K562 (cell line): ENCODE measurements around the gene SPAG16. TPM values are rescaled to one million over a fixed set of nuclear protein-coding genes. Genes with fewer than 3 reads are reported as not detected.

Experiments
- ATAC-seq: fragments of 200-7000 bp; cut with Tn5 transposase; 3 replicates; pipeline ENCODE4 v1.9.1; 2020; ENCODE audit warnings: moderate library complexity
- BruUV-seq: library from RNA; stranded (reverse); fragments of 400-500 nt; replicated peaks from 2 replicates; lab custom pipeline; 2021; lab: Mats Ljungman, UMichigan
- CTCF ChIA-PET: fragments of 300-600 bp; formaldehyde crosslinking; extraction: SDS; loops from one replicate; lab custom pipeline; 2021; ENCODE audit warnings: low intra/inter-chr PET ratio; lab: Yijun Ruan, JAX
- POLR2A ChIA-PET: fragments of 300-600, 350-650 bp; sonication (Branson Sonifier 250); formaldehyde crosslinking; extraction: SDS; loops from one replicate; lab custom pipeline; 2021; ENCODE audit warnings: antibody characterized with exemption, inconsistent platforms; lab: Yijun Ruan, JAX
- DNase-seq, 4 experiments: peaks; one replicate each; pipeline versions ENCODE4 v3.0.0 to v3.0.0-alpha.2; 2011 to 2018; ENCODE audit warnings: low spot score in 3 of 4, mixed read lengths in 3 of 4; ENCODE audit errors: extremely low read depth in 1 of 4
- FAIRE-seq: peaks from 2 replicates; lab custom pipeline; 2011; peaks lifted over from hg19 to GRCh38; lab: Jason Lieb, UNC
- H2AFZ ChIP-seq: 2 replicates; pipeline ENCODE4 v1.6.0; 2011; ENCODE audit warnings: low read depth, low read length, control low read depth, inconsistent platforms
- H3K27ac ChIP-seq: fragments of 200-600 bp; 3 replicates; pipeline ENCODE4 v1.8.0; 2011; ENCODE audit warnings: low read depth, mild to moderate bottlenecking, control low read depth, inconsistent platforms, low read length, moderate library complexity, mixed read lengths; ENCODE audit errors: extremely low read depth
- H3K27me3 ChIP-seq, 2 experiments: fragments of 300-600 bp in 1 of 2; 2 replicates in 1 of 2; 3 replicates in 1 of 2; pipeline versions ENCODE4 v1.6.0 to v1.8.0; 2011; ENCODE audit warnings: inconsistent platforms in 2 of 2, low read length in 2 of 2, mild to moderate bottlenecking in 1 of 2, mixed read lengths in 1 of 2, moderate library complexity in 1 of 2; ENCODE audit not compliant: control insufficient read depth in 2 of 2, insufficient read depth in 2 of 2
- H3K36me3 ChIP-seq: fragments of 300-600 bp; 3 replicates; pipeline ENCODE4 v1.8.0; 2011; ENCODE audit warnings: mild to moderate bottlenecking, low read length, inconsistent platforms; ENCODE audit not compliant: control insufficient read depth, insufficient read depth
- H3K4me1 ChIP-seq, 2 experiments: fragments of 200-600 bp in 1 of 2; replicated peaks in 1 of 2; 2 replicates in 1 of 2; 3 replicates in 1 of 2; pipeline versions ENCODE4 v1.5.1 to v1.8.0; 2011; ENCODE audit warnings: inconsistent platforms in 2 of 2, low read length in 2 of 2, mild to moderate bottlenecking in 1 of 2, mixed read lengths in 1 of 2, moderate library complexity in 1 of 2; ENCODE audit not compliant: control insufficient read depth in 2 of 2, insufficient read depth in 2 of 2
- H3K4me2 ChIP-seq: 2 replicates; pipeline ENCODE4 v1.6.1; 2011; ENCODE audit warnings: low read length, control low read depth, inconsistent platforms, mixed read lengths; ENCODE audit not compliant: insufficient read depth
- H3K4me3 ChIP-seq: fragments of 200-600 bp; sonication (generic), shearing (Covaris generic); 2 replicates; pipeline ENCODE4 v1.5.1; 2016; ENCODE audit warnings: control low read depth, inconsistent platforms
- H3K79me2 ChIP-seq: fragments of 200-600 bp; 3 replicates; pipeline ENCODE4 v1.8.0; 2011; ENCODE audit warnings: low read length, inconsistent platforms; ENCODE audit not compliant: control insufficient read depth, insufficient read depth
- H3K9ac ChIP-seq, 2 experiments: 2 replicates each; pipeline versions ENCODE4 v1.6.0 to v1.6.1; 2011; ENCODE audit warnings: low read depth in 2 of 2, low read length in 2 of 2, control low read depth in 1 of 2, inconsistent platforms in 1 of 2, mild to moderate bottlenecking in 1 of 2, mixed read lengths in 1 of 2; ENCODE audit not compliant: insufficient read depth in 1 of 2
- H3K9me1 ChIP-seq: one replicate; pipeline ENCODE4 v1.6.0; 2011; ENCODE audit warnings: inconsistent platforms, mild to moderate bottlenecking, low read length, moderate library complexity; ENCODE audit not compliant: control insufficient read depth, insufficient read depth
- H3K9me3 ChIP-seq: replicated peaks from 2 replicates; pipeline ENCODE4 v1.5.1; 2011; ENCODE audit warnings: low read depth, low read length, inconsistent platforms; ENCODE audit not compliant: control insufficient read depth, insufficient read depth
- H4K20me1 ChIP-seq: replicated peaks from 2 replicates; pipeline ENCODE4 v1.6.1; 2011; ENCODE audit warnings: low read length, inconsistent platforms, mixed read lengths; ENCODE audit not compliant: control insufficient read depth, insufficient read depth
- KDM2B ChIP-seq: fragments of 250-450 bp; sonication (Bioruptor Pico); IDR thresholded peaks from 2 replicates; pipeline ENCODE4 v1.8.0; 2021; ENCODE audit warnings: mild to moderate bottlenecking, moderate library complexity
- MCM5 ChIP-seq: fragments of 450-650 bp; IDR thresholded peaks from 2 replicates; pipeline ENCODE4 v1.6.1; 2016; ENCODE audit warnings: low read depth
- NCOA1 ChIP-seq: fragments of 450-650 bp; IDR thresholded peaks from 2 replicates; pipeline ENCODE4 v1.6.1; 2016; ENCODE audit warnings: low read depth
- POLR2AphosphoS2 ChIP-seq: IDR thresholded peaks from 2 replicates; pipeline ENCODE4 v1.6.1; 2012; ENCODE audit warnings: low read length, improper control_type of control experiment
- PURB ChIP-seq: sonication (generic); formaldehyde crosslinking; IDR thresholded peaks from 2 replicates; pipeline ENCODE4 v1.9.0; 2021; ENCODE audit warnings: low read depth, mild to moderate bottlenecking, missing genetic modification reagents
- RHOXF2B ChIP-seq: fragments of 250-450 bp; sonication (Bioruptor Pico); conservative IDR thresholded peaks from 2 replicates; pipeline ENCODE4 v1.5.1; 2021
- SAFB ChIP-seq: fragments of 200-400 bp; formaldehyde crosslinking; IDR thresholded peaks from 2 replicates; pipeline ENCODE4 v1.6.1; 2017; ENCODE audit warnings: low read depth, low read length, borderline replicate concordance
- SMC3 ChIP-seq: conservative IDR thresholded peaks from 2 replicates; pipeline ENCODE4 v1.6.1; 2011; ENCODE audit warnings: low read depth, low read length, improper control_type of control experiment; ENCODE audit not compliant: insufficient read depth
- SREBF2 ChIP-seq: sonication (generic); formaldehyde crosslinking; IDR thresholded peaks from 2 replicates; pipeline ENCODE4 v1.4.0; 2020; ENCODE audit warnings: mild to moderate bottlenecking, missing genetic modification reagents
- TBP ChIP-seq: optimal IDR thresholded peaks from 2 replicates; pipeline ENCODE3; 2011; ENCODE audit warnings: low read depth, low read length, improper control_type of control experiment
- U2AF1 ChIP-seq: fragments of 200-400 bp; formaldehyde crosslinking; optimal IDR thresholded peaks from 2 replicates; pipeline ENCODE3; 2017; ENCODE audit warnings: mild to moderate bottlenecking, low read depth, low read length, moderate library complexity
- ZNF146 ChIP-seq: IDR thresholded peaks from one replicate; pipeline ENCODE4 v1.6.1; 2018; ENCODE audit warnings: missing compliant biosample characterization; ENCODE audit not compliant: unreplicated experiment
- ZNF212 ChIP-seq: fragments of 450-650 bp; formaldehyde crosslinking; IDR thresholded peaks from 2 replicates; pipeline ENCODE4 v1.4.0; 2020; ENCODE audit warnings: mild to moderate bottlenecking
- ZNF224 ChIP-seq: sonication (generic); formaldehyde crosslinking; IDR thresholded peaks from 2 replicates; pipeline ENCODE4 v1.8.0; 2022; ENCODE audit warnings: mild to moderate bottlenecking, missing genetic modification reagents
- ZNF3 ChIP-seq: fragments of 250-450 bp; sonication (Bioruptor Pico); IDR thresholded peaks from 2 replicates; pipeline ENCODE4 v1.5.0; 2021; ENCODE audit warnings: mild to moderate bottlenecking, moderate library complexity
- WGBS: fragments of 100-300 bp; shearing (Covaris generic); methylation state at CpG from one replicate; pipeline ENCODE4 v1.1.6; 2016; ENCODE audit warnings: low coverage, mixed read lengths; ENCODE audit not compliant: insufficient coverage; ENCODE audit errors: missing lambda C conversion rate; 5-methylcytosine and 5-hydroxymethylcytosine counted together
- in situ Hi-C: fragments of 300-500 bp; cut with MboI; formaldehyde crosslinking; loops from 4 replicates; pipeline ENCODE4 v1.15.0; 2018; ENCODE audit warnings: inconsistent platforms, mixed read lengths
- intact Hi-C: fragments of 100-400 bp; cut with micrococcal nuclease; formaldehyde crosslinking; loops from 2 replicates; pipeline ENCODE4 v1.14.2; 2022
- polyA plus RNA-seq, 8 experiments: library from polyadenylated mRNA; depleted of rRNA in 4 of 8; stranded (reverse) in 5 of 8; unstranded in 3 of 8; fragments of >200 nt; fragmentation: Nextera tagmentation in 2 of 8; fragmentation: Illumina TruSeq in 1 of 8; extraction: Ambion mirVana in 2 of 8; extraction: Trizol in 1 of 8; gene quantifications; 2 replicates each; pipeline versions ENCODE4 v1.2.1 to v1.2.3, GENCODE V29; 2011 to 2014; ENCODE audit warnings: inconsistent platforms in 1 of 8, missing spikeins in 1 of 8
- total RNA-seq, 7 experiments: library from RNA; depleted of rRNA in 6 of 7; stranded (reverse); fragments of >200 nt in 6 of 7; fragmentation: Illumina TruSeq in 2 of 7; extraction: Trizol in 2 of 7; gene quantifications; 2 replicates each; pipeline versions ENCODE4 v1.2.1 to v1.2.3, GENCODE V29; 2011 to 2021; ENCODE audit warnings: low replicate concordance in 1 of 7
- TF ChIP-seq, protein P1 (sequence below): fragments of 250-450 bp; sonication (Bioruptor Pico); IDR thresholded peaks from 2 replicates; pipeline ENCODE4 v1.6.1; 2021; ENCODE audit warnings: mild to moderate bottlenecking
- TF ChIP-seq, protein P2 (sequence below): fragments of 250-450 bp; sonication (Bioruptor Pico); IDR thresholded peaks from 2 replicates; pipeline ENCODE4 v1.8.0; 2022; ENCODE audit warnings: inconsistent platforms
- TF ChIP-seq, protein P3 (sequence below): fragments of 450-650 bp; IDR thresholded peaks from 2 replicates; pipeline ENCODE4 v1.6.1; 2018; ENCODE audit warnings: mild to moderate bottlenecking, low read depth; ENCODE audit not compliant: partially characterized antibody
- TF ChIP-seq, protein P4 (sequence below): fragments of 450-650 bp; IDR thresholded peaks from 2 replicates; pipeline ENCODE4 v1.6.1; 2016; ENCODE audit warnings: missing biosample characterization, missing genetic modification characterization

SPAG16 gene
- total and polyA plus RNA-seq, 9 of the 15 experiments (the other 6 are each of a cell fraction or from before 2014, with no cell fraction given), result 0.98 to 5.9 (median 3.5) TPM

DNA sequence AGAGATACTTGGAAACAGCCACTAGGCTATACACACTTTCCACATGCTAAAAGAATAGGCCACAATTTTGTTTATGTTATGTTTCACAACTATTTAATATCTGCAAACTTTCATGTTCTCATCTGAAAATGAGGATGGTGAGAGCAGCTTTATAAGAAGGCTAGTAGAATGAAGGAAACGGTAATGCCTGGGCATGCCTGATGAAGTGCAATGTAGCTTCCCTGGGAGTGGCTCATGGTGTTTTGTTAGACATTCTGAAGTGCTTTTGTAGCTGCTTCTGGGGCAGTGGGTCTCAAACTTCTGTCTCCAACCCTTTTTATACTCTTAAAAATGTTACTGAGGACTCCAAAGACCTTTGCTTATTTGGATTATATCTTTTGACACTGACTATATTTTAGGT is 933.3 kb downstream of the SPAG16 start:
- Histone ChIP-seq H3K4me1 (no peaks in the 10 kb centered on the region), H3K9me1 (no peaks in the 10 kb centered on the region), H3K9me3 (no peaks in the 10 kb centered on the region)
- no peak for FAIRE-seq
- intact Hi-C loops, result no loop called here
- TF ChIP-seq PURB (CRISPR knock-in tag) (no peak), ZNF3 (CRISPR knock-in tag) (no peak), POLR2AphosphoS2 (no peak), MCM5 (no peak), SREBF2 (CRISPR knock-in tag) (no peak), KDM2B (CRISPR knock-in tag) (no peak), NCOA1 (no peak), SMC3 (no peak), U2AF1 (no peak), ZNF224 (CRISPR knock-in tag) (no peak), ZNF212 (no peak), ZNF146 (CRISPR knock-in tag) (no peak), SAFB (no peak), RHOXF2B (CRISPR knock-in tag) (no peak), TBP (no peak)
- TF ChIP-seq, protein P1, sequence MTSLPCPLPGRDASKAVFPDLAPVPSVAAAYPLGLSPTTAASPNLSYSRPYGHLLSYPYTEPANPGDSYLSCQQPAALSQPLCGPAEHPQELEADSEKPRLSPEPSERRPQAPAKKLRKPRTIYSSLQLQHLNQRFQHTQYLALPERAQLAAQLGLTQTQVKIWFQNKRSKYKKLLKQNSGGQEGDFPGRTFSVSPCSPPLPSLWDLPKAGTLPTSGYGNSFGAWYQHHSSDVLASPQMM, result no peak
- TF ChIP-seq, protein P2, sequence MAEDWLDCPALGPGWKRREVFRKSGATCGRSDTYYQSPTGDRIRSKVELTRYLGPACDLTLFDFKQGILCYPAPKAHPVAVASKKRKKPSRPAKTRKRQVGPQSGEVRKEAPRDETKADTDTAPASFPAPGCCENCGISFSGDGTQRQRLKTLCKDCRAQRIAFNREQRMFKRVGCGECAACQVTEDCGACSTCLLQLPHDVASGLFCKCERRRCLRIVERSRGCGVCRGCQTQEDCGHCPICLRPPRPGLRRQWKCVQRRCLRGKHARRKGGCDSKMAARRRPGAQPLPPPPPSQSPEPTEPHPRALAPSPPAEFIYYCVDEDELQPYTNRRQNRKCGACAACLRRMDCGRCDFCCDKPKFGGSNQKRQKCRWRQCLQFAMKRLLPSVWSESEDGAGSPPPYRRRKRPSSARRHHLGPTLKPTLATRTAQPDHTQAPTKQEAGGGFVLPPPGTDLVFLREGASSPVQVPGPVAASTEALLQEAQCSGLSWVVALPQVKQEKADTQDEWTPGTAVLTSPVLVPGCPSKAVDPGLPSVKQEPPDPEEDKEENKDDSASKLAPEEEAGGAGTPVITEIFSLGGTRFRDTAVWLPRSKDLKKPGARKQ, result no peak
- TF ChIP-seq, protein P3, sequence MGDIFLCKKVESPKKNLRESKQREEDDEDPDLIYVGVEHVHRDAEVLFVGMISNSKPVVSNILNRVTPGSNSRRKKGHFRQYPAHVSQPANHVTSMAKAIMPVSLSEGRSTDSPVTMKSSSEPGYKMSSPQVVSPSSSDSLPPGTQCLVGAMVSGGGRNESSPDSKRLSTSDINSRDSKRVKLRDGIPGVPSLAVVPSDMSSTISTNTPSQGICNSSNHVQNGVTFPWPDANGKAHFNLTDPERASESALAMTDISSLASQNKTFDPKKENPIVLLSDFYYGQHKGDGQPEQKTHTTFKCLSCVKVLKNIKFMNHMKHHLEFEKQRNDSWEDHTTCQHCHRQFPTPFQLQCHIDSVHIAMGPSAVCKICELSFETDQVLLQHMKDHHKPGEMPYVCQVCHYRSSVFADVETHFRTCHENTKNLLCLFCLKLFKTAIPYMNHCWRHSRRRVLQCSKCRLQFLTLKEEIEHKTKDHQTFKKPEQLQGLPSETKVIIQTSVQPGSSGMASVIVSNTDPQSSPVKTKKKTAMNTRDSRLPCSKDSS, result no peak
- TF ChIP-seq, protein P4, sequence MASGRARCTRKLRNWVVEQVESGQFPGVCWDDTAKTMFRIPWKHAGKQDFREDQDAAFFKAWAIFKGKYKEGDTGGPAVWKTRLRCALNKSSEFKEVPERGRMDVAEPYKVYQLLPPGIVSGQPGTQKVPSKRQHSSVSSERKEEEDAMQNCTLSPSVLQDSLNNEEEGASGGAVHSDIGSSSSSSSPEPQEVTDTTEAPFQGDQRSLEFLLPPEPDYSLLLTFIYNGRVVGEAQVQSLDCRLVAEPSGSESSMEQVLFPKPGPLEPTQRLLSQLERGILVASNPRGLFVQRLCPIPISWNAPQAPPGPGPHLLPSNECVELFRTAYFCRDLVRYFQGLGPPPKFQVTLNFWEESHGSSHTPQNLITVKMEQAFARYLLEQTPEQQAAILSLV (tag), result no peak
- TF ChIP-seq, all 486 proteins: peak for 0
- H3K36me3 ChIP-seq, result no peaks in the 10 kb centered on the region
- H3K27ac ChIP-seq, result no peak overlapping the region
- no peaks in the 10 kb centered on the region for H4K20me1 ChIP-seq
- DNase-seq (no peak), ATAC-seq (no peak)
- no peaks in the 10 kb centered on the region for H3K27me3 ChIP-seq
- no peak overlapping the region for H2AFZ ChIP-seq
- ChIA-PET POLR2A (no interaction called here), CTCF (no interaction called here)
- no peak overlapping the region for H3K4me3 ChIP-seq
- H3K4me2 ChIP-seq, result no peak overlapping the region
- WGBS, result 0% methylated on average over 1 of the region's 1 CpG
- H3K79me2 ChIP-seq, result no peaks in the 10 kb centered on the region
- in situ Hi-C loops, result no loop called here
- no peak overlapping the region for H3K9ac ChIP-seq
- no TSS peak for BruUV-seq
